HG03060 (cell line): ENCODE data around the gene PRDM16.

ENCODE experiments used
- ATAC-seq: cut with Tn5 transposase; IDR thresholded peaks from one replicate; pipeline ENCODE4 v1.9.1; 2021; ENCODE audit warnings: low read depth, moderate number of reproducible peaks; ENCODE audit not compliant: unreplicated experiment

The PRDM16 gene

GRCh38 chr1:3415260-3416090 is 346.5 kb downstream of the PRDM16 start:
- ATAC-seq, result no peak

DNA sequence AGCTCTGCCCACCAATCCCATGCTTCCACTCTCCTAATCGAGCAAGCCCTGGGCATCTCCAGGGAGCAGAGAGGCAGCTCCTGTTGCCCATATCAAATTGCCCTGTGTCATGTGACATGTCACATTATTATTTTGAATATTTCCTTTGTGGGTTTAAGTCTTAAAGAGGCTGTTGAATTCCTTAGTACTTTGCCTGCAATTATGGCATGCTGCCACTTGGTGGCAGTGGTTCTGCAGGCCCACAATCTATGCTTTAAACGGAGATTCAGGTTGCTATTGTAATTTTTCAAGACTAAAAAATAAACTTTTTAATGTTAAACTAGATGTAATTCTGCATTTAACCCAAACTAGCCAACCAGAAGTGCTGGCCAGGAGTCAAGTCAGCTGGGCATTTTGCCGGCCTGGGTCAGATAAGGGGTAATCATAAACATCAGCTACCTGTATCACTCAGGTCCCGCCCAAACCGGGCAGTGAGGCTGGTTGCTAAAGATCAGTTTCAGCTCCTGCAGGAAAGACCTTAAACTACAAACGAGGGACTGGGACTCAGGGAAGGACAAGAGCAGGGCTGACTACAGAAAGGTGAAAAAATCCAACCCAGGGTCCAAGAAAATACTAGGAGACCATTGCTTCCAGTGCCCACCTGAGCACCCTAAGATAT is 348.2 kb downstream of the PRDM16 start:
- ATAC-seq, result no peak

DNA sequence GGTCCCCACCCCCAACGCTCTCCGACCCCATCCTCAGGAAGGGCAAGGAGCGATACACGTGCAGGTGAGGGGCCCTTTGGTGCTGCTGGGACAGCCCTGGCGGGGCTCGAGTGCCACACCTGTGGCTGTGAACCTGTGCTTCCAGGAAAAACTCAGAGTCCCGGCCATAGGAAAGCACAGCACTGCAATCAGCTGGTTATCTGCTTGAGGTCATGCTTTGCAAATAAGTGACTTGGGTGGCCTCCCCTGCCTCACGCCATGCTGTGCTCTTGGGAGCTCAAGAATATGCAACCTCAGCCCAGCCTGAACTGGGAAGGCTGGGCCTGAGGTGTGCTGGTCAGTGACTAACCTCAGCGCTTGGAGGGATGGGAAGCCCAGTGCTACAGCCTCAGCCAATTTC is 348.9 kb downstream of the PRDM16 start:
- no peak for ATAC-seq

DNA sequence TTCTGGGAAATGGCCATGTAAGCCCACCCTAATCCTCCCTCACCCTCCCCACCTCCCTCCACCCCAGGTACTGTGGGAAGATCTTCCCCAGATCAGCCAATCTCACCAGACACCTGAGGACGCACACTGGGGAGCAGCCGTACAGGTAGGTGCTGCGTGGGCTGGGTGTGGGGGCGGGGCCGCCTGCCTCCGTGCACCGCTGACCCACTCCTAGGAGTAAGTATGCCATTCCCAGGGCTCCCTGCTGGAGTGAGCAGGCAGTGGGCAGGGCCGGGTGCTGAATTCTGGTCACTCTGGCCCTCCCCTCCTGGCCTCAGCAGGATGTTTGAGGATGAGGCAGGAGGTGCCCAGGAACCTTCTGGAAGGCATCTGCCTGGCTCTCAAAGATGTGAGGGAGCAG is 349.6 kb downstream of the PRDM16 start:
- ATAC-seq, result no peak

GRCh38 chr1:3419415-3420204 is 350.6 kb downstream of the PRDM16 start:
- ATAC-seq, result no peak

- no peak for ATAC-seq
Measured at GRCh38 chr1:3420218-3420951, 351.4 kb downstream of the PRDM16 start.

DNA sequence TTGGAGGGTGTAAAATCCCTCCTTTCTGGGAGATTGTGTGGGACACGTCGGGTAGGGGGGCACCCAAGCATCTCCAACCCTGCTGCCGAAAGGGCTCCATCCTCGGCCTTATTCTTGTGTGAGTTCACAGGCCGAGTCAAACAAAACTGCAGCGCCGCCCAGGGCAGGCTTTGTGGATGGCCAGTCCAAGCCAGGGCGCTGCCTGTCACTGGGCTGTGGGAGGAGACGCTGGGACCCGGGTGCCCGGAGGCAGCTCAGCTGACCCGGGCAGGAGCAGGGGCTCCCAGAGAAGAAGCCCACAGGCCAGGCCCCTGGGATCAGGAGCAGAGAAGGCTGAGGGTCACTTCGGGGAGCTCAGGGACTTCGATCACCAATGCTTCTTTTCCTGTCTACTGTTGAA is 353.6 kb downstream of the PRDM16 start:
- no peak for ATAC-seq

DNA sequence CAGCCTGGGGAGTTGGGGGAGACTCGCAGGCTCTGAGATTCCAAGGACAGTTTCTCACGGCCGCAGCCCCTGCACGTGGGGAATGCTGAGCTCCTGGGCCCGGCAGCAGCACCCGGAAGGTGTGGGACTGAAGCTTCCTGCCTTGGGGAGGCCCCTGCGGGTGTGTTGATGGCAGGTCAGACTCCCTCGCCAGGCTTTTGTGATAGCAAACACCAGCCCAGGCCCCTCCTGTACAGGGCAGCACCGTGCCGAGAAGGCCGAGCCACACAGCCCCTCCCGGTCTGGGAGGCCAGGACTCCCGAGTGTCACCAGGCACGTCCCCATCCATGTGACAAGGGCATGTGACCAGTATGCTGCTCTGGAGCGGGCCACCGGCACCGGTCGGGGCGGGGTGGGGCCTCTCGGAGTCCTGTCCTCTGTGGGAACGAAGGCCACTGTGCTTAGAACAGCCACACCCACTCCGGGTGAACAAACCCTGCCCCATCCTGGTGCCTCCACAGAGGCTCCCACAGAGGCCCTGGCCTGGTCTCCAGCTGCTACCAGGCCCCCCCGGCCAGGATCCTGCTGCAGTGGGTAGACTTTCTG is 354.3 kb downstream of the PRDM16 start:
- ATAC-seq, result no peak

DNA sequence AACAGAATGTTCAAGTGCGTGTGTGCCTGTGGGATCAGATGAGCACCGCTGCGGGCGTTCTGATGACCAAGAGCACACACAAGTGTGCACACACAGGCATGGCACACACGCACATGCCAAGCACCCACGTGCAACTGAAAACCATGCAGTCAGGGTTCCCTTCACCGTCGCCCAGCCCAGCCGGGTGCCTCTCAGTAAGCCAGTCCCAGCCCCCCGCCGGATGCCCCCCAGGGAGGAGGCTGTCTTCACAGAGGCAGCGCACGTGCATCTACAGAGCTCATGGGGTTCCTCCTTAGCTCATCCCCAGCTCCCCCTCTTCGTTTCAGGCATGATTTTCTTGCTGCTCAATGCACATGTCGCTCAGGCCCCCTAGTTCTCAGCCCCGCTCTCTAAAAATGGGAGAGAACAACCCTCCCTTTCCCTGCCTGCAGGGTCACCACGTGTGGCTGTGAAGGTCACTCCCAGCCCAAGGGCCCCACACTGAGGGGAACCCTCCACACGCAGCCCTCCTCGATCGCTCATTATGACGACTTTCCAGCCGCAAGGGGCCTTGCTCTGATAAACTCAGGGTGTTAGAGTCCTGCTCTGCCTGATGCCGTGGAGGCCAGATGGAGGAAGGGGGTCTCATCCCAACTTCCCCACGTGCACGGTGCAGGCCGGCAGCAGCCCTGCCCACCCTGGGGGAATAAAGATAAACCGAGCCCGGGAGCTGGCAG is 355.1 kb downstream of the PRDM16 start:
- ATAC-seq, result no peak

- no peak for ATAC-seq
Measured at GRCh38 chr1:3425486-3426215, 356.6 kb downstream of the PRDM16 start.

- no peak for ATAC-seq
Measured at GRCh38 chr1:3426956-3427535, 358.0 kb downstream of the PRDM16 start.

DNA sequence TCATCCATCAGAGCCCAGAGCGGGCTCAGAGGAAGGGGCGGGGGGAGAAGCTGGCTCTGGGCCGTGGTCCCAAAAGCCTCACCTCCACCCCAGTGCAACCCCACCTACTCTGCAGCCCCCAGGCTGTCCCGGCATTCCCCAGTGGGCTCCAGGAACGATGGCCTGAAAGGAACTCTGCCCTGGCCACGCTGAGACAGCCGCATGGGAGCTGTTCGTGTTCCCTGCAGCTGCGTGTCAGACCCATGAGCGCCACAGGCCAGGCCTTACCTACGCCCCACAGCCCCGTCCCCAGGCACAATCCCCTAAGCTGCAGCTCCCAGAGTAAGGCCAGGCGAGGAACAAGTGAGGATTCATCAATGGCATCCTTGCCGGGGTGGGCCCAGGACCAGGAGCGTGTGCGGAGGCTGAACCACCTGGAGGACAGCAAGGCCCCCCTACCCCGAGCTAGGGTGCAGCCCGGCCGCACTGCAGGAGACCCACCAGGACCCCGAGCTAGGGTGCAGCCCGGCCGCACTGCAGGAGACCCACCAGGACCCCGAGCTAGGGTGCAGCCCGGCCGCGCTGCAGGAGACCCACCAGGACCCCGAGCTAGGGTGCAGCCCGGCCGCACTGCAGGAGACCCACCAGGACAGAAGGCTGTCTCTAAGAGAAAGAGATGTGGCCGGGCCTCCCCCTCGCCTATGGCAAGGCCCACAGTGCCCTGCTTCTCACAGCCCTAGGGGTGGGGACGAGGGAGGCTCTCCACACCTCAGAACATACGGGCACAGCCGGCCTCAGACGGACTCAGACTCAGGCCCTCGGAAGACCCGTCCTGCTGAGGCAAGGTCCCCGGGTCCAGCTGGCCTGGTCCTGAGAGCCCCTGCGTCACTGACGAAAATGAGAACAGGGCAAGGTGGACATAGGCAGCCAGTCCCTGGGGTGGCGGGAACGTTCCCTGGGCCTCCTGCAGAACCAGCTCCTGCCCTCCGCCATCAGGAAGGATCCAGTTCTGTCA is 359.0 kb downstream of the PRDM16 start:
- ATAC-seq, result no peak

DNA sequence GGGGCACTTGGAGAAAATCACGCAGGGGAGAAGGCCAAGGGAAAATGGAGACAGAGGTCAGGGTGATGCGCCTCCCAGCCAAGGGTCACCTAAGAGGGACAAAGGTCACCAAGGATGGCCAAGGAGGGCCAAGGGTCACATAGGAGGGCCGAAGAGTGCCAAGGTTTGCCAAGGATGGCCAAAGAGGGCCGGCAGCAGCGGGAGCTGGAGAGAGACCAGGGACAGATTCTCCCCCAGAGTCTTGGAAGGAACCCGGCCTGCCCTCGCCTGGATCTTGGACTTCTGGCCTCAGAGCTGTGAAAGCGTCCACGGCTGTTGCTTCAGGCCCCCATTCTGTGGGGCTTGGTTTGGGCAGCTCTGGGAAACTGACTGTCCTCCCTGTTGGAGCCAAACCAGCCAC is 359.9 kb downstream of the PRDM16 start:
- no peak for ATAC-seq

- ATAC-seq, result no peak
Measured at GRCh38 chr1:3429320-3429719, 360.3 kb downstream of the PRDM16 start.

DNA sequence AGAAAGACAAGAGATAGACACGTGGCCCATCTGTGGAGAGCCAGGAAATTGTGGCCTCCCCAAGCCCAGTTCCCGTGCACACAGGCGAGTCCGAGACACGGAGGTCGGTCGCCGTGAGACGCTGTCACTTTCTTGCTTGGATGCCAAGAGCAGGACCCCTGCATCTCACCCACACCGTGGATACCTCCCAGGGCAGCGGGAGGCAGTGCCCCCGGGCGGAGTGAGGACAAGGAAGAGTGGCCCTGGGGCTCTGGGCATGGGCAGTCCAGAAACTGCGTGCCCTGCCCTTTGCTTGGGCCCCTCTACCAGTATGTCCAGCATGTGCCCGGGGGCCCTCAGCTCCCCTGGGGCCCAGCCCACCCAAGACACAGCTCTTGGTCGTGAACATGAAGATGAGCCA is 360.8 kb downstream of the PRDM16 start:
- ATAC-seq, result no peak

DNA sequence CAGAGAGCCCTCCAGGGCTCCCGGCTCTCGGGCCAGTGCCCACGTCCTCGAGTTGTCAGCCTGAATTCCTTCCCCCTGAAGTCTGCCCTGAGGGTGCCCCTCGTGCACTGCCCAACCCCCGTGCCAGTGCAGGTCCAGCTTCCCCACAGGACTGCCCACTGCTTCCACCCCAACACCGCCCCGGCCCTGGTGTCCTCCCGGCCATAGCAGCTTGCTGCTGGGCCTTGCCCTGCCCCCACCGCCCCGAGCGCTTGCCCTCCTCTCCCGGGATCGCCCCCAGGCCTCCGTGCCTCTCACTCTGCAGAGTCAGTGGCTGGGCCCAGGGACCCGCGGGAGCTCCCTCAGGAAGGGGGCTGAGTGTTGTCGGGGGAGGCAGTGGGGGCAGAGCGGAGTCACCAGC is 361.4 kb downstream of the PRDM16 start:
- no peak for ATAC-seq

GRCh38 chr1:3430820-3431219 is 361.8 kb downstream of the PRDM16 start:
- ATAC-seq, result no peak
